Parathyroid adenoma (tissue), 2 donors: ENCODE measurements around the gene PCDHB16.
"Not testable (repeated sequence)": the region's sequence is repeated elsewhere in the genome, so short reads cannot be mapped to it uniquely, and the experiment has no call there.

Experiments
- H2AFZ ChIP-seq: fragments of 300-600 bp; sonication (generic); one replicate; pipeline ENCODE4 v1.7.0; 2017; ENCODE audit warnings: antibody characterized with exemption, mild to moderate bottlenecking
- H3K27ac ChIP-seq: fragments of 300-600 bp; sonication (generic); one replicate; pipeline ENCODE4 v1.7.0; 2017
- H3K27me3 ChIP-seq: fragments of 300-600 bp; sonication (generic); one replicate; pipeline ENCODE4 v1.7.0; 2017; ENCODE audit warnings: low read length; ENCODE audit not compliant: control insufficient read depth, insufficient read depth
- H3K36me3 ChIP-seq: fragments of 300-600 bp; sonication (generic); one replicate; pipeline ENCODE4 v1.7.0; 2017; ENCODE audit warnings: low read length; ENCODE audit not compliant: control insufficient read depth, insufficient read depth
- H3K4me1 ChIP-seq: fragments of 300-600 bp; sonication (generic); one replicate; pipeline ENCODE4 v1.7.0; 2017; ENCODE audit warnings: control low read depth
- H3K4me2 ChIP-seq: fragments of 300-600 bp; sonication (generic); one replicate; pipeline ENCODE4 v1.7.0; 2017; ENCODE audit warnings: low read length
- H3K4me3 ChIP-seq: fragments of 300-600 bp; sonication (generic); one replicate; pipeline ENCODE4 v1.7.0; 2017; ENCODE audit warnings: low read depth, low read length
- H3K79me2 ChIP-seq: fragments of 300-600 bp; sonication (generic); one replicate; pipeline ENCODE4 v1.7.0; 2017; ENCODE audit warnings: control low read depth
- H3K9ac ChIP-seq: fragments of 300-600 bp; sonication (generic); one replicate; pipeline ENCODE4 v1.7.0; 2017; ENCODE audit warnings: mild to moderate bottlenecking
- H3K9me3 ChIP-seq: fragments of 300-600 bp; sonication (generic); one replicate; pipeline ENCODE4 v1.7.0; 2017; ENCODE audit warnings: low read length; ENCODE audit not compliant: control insufficient read depth
- TF ChIP-seq, protein P1 (sequence below): fragments of 300-600 bp; sonication (generic); IDR thresholded peaks from one replicate; pipeline ENCODE4 v1.7.0; 2017; ENCODE audit warnings: antibody characterized with exemption, mild to moderate bottlenecking
- donor health status: primary hyperparathyroidism.

PCDHB16 gene

DNA sequence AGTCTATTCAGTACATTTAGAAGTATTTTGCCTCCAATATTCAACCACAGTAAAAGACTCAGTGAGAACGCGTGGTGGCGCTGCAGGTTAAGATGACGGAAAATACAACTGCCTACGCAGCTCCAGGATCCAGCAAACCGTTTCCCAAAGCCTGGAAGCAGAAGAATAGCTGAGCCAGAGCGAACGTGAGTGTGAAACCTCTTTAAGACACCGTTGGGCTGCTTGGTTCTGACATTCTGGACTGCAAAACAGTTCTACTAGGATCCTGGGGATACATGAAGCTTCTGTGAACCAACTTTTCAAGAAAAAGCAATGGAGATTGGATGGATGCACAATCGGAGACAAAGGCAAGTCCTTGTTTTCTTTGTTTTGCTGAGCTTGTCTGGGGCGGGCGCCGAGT is at the start of gene PCDHB16:
TSS of gene PCDHB16 (plus strand) at position 140 of the 400 bp plus-strand sequence. CDS start at position 313, 173 bp downstream.
- Histone ChIP-seq H3K79me2 (no peaks in the 10 kb centered on the region), H3K36me3 (peaks cover 3% of the 10 kb centered on the region), H3K4me3 (peak within 1 kb of the TSS; percentile 35), H3K27me3 (peaks cover 8% of the 10 kb centered on the region), H3K9ac (no peak within 1 kb of the TSS), H3K4me2 (peak within 1 kb of the TSS; percentile 23), H3K27ac (peak within 1 kb of the TSS; percentile 60), H3K9me3 (no peaks in the 10 kb centered on the region), H2AFZ (peak within 1 kb of the TSS; percentile 44), H3K4me1 (no peaks in the 10 kb centered on the region)
- TF ChIP-seq, protein P1, sequence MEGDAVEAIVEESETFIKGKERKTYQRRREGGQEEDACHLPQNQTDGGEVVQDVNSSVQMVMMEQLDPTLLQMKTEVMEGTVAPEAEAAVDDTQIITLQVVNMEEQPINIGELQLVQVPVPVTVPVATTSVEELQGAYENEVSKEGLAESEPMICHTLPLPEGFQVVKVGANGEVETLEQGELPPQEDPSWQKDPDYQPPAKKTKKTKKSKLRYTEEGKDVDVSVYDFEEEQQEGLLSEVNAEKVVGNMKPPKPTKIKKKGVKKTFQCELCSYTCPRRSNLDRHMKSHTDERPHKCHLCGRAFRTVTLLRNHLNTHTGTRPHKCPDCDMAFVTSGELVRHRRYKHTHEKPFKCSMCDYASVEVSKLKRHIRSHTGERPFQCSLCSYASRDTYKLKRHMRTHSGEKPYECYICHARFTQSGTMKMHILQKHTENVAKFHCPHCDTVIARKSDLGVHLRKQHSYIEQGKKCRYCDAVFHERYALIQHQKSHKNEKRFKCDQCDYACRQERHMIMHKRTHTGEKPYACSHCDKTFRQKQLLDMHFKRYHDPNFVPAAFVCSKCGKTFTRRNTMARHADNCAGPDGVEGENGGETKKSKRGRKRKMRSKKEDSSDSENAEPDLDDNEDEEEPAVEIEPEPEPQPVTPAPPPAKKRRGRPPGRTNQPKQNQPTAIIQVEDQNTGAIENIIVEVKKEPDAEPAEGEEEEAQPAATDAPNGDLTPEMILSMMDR = peak; percentile 49

DNA sequence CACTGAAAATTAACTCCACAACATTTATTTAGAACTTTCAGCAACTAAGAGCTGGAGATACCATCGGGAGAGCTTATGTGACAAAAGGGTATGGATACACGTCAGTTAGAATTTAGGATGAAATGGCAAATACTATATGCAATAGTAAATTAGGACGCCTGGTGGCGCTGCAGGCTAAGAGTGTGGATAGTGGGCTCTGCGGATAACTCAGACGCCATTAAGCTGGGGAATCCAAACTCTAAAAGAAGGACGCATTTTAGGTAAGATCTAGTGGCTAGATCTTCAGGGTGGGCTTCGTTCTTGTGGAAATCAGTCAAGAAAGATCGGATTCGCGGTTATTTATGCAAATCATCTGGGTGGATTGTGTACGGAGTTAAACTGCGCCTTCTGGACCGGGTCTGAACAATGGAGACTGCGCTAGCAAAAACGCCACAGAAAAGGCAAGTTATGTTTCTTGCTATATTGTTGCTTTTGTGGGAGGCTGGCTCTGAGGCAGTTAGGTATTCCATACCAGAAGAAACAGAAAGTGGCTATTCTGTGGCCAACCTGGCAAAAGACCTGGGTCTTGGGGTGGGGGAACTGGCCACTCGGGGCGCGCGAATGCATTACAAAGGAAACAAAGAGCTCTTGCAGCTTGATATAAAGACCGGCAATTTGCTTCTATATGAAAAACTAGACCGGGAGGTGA is 47.0 kb upstream of the PCDHB16 start, which contains the start of gene PCDHB5:
TSS of gene PCDHB5 (plus strand) at position 177 of the 688 bp plus-strand sequence. CDS start at position 406, 229 bp downstream.
- H3K9ac ChIP-seq = no peak within 1 kb of the TSS
- H3K27me3 ChIP-seq = peaks cover 6% of the 10 kb centered on the region
- H3K79me2 ChIP-seq = no peaks in the 10 kb centered on the region
- TF ChIP-seq, protein P1 = peak; percentile 73
- H2AFZ ChIP-seq = peak within 1 kb of the TSS; percentile 57
- peak within 1 kb of the TSS; percentile 46 for H3K27ac ChIP-seq
- no peak within 1 kb of the TSS for H3K4me2 ChIP-seq
- H3K9me3 ChIP-seq = no peaks in the 10 kb centered on the region
- no peaks in the 10 kb centered on the region for H3K4me1 ChIP-seq
- peak within 1 kb of the TSS; percentile 36 for H3K4me3 ChIP-seq
- peaks cover 3% of the 10 kb centered on the region for H3K36me3 ChIP-seq

DNA sequence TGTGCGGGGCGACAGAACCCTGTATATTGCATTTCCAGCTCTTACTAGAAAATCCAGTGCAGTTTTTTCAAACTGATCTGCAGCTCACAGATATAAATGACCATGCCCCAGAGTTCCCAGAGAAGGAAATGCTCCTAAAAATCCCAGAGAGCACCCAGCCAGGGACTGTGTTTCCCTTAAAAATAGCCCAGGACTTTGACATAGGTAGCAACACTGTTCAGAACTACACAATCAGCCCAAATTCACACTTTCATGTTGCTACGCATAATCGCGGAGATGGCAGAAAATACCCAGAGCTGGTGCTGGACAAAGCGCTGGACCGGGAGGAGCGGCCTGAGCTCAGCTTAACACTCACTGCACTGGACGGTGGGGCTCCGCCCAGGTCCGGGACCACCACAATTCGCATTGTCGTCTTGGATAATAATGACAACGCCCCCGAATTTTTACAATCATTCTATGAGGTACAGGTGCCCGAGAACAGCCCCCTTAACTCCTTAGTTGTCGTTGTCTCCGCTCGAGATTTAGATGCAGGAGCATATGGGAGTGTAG is 46.4 kb upstream of the PCDHB16 start:
- Histone ChIP-seq H3K79me2 (no peaks in the 10 kb centered on the region), H2AFZ (peak overlapping the region; percentile 57), H3K4me2 (no peak overlapping the region), H3K4me1 (no peaks in the 10 kb centered on the region), H3K27ac (no peak overlapping the region), H3K4me3 (peak overlapping the region; percentile 36), H3K9me3 (no peaks in the 10 kb centered on the region), H3K36me3 (peaks cover under 1% of the 10 kb centered on the region), H3K27me3 (peaks cover 6% of the 10 kb centered on the region), H3K9ac (no peak overlapping the region)
- TF ChIP-seq, protein P1 = no peak

DNA sequence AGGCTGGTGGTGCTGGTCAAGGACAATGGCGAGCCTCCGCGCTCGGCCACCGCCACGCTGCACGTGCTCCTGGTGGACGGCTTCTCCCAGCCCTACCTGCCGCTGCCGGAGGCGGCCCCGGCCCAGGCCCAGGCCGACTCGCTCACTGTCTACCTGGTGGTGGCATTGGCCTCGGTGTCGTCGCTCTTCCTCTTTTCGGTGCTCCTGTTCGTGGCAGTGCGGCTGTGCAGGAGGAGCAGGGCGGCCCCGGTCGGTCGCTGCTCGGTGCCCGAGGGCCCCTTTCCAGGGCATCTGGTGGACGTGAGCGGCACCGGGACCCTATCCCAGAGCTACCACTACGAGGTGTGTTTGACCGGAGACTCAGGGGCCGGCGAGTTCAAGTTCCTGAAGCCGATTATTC is 44.8 kb upstream of the PCDHB16 start:
- not testable (repeated sequence) for H3K4me1 ChIP-seq, H3K27ac ChIP-seq, H3K79me2 ChIP-seq, H3K9me3 ChIP-seq, H2AFZ ChIP-seq, H3K4me3 ChIP-seq, H3K36me3 ChIP-seq, H3K27me3 ChIP-seq, H3K4me2 ChIP-seq, H3K9ac ChIP-seq

DNA sequence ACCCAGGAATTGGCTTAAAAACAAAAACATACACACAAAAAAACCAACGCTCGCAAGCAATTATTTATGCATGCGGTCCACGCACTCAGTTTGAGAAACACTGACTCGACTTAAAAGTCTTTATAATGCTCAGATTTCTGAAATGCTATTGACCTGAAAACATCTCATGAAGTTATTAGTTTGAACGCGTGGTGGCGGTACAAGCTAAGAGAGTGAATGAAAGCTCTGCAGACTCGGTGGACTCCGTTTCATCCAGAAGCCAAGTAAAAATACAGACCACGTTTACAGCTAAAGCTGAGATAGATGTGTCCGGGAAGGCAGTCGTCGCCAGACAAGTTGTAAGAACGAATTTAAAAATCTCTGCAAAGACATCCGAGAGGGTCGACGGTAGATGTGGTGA is 32.4 kb upstream of the PCDHB16 start, which contains the start of gene PCDHB6:
TSS of gene PCDHB6 (plus strand) at position 246 of the 400 bp plus-strand sequence. CDS start 201 bp downstream, outside the sequence.
- Histone ChIP-seq H3K9me3 (no peaks in the 10 kb centered on the region), H2AFZ (no peak within 1 kb of the TSS), H3K4me2 (no peak within 1 kb of the TSS), H3K4me3 (no peak within 1 kb of the TSS), H3K4me1 (no peaks in the 10 kb centered on the region), H3K9ac (no peak within 1 kb of the TSS), H3K79me2 (no peaks in the 10 kb centered on the region), H3K27ac (no peak within 1 kb of the TSS), H3K36me3 (peaks cover 3% of the 10 kb centered on the region), H3K27me3 (peaks cover 14% of the 10 kb centered on the region)
- TF ChIP-seq, protein P1 = no peak
